Measurements from ENCODE around the gene FANCC.

The FANCC gene

DNA sequence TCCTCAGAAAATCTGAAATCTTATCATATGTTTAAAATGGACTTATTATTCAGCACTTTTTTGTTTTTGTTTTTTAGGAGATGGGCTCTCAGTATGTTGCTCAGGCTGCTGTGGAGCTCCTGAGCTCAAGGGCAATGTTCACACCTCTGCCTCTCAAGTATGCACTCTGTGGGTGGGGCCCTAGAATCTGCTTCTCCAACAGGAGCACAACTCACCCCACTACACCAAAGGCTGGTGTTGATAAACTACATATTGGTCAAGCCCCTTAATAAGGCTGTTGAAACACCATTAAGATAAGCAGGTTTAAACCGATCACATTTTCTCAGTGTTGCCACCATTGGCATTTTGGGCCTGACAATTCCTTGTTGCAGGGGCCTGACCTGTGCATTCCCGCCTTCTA, 131.6 kb downstream of the FANCC start:
- no peak for DNase-seq

DNA sequence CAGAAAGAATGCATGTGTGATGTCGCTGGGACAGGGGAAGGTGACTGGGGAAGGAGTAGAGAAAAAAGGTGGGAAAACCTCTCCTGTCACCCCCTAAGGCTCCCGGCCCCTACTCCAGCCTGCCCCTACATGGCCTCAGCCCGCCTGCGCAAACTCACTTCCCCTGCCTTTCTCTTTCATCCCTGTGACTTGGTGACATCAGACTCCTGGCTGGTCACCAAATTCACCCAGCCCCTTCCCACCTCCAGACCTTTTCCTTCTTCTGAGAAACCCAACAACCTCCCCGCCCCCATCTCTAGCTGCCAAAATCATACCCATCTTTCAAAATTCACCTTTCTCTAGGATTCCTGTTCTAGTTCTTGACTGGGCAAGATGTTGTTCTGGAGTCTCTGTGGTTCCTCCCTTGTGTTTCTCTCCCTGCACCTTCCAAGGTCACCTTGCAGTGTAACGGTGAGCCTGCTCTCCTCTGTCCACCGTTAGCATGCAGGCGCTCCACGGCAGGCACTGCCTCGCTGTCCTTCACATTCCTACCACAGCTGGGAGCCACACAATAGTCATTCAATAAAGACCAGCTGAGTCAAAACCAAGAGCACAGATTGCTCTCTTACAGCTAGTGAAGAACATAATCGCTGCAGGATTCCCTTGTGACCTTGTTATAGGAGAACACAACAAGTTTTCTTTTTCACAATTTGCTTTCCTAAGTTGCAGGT, 134.5 kb downstream of the FANCC start:
- no peak for DNase-seq

DNA sequence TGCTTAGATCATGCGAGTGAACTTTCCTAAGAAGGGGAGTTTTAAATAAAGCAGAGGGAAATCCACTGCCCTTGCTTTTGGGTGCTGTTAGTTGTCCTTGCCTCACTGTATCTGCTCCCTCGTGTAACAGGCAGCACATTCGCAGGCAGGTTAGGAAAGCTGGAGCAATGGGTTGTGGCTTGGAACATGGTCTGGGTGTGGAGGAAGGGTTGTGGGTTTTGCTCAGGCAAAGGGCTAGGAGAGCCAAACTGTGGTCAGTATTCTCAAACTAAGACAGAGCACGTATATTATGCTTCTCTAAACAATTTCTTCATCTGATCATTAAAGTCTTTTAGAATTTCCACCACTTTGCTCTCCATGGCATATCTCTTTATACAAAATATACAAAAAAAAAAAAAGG, 135.7 kb downstream of the FANCC start:
- DNase-seq: no peak

- DNase-seq: no peak
Measured at GRCh38 chr9:95181226-95181818, 136.2 kb downstream of the FANCC start.

- no peak for DNase-seq
Measured at GRCh38 chr9:95177617-95178016, 139.9 kb downstream of the FANCC start.

DNA sequence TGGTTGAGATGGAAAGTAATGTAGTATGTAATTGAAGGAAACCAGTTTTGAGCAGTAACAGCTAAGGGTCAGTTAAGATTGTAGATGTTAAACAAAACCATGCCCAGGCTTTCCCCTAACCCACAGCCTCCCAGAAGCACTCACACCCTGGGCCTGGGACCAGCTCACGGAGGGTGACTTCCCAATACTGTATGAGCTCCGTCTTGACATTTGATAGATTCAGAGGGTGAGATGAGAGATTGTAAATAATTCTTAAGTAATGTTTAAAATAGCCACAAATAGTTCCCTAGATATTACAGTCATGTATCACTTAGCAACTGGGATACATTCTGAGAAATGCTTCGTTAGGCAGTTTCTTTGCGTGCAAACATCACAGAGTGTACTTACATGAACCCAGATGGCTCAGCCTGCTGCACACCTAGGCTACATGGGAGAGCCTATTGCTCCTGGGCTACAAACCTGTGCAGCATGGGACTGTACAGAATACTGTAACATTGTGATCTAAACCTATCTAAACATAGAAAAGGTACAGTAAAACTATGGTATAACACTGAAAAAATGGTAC, 140.7 kb downstream of the FANCC start:
- no peak for DNase-seq

DNA sequence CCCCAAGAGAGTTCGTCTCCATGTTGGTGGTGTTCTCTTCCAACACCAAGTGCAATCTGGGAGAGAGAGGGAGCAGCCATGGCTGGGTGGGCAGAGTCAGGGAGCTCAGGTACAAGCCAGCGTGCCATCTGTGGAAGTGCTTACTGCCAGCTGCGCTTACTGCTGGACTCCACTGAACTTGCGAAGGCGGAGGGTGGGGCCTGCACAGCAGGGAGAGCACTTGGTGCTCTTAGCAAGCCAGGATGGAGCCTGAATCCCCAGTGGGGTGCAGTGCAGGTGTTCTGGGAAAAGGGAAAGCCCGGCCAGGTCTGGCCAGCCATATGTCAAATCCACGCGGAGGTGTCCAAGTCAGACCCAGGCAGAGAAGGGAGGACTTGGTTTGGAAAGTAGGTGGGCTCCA, 142.0 kb downstream of the FANCC start:
- no peak for DNase-seq

- DNase-seq: no peak
Measured at GRCh38 chr9:95174038-95174437, 143.5 kb downstream of the FANCC start.

GRCh38 chr9:95171596-95171995, 145.9 kb downstream of the FANCC start:
- no peak for DNase-seq

- peak; percentile 65 for DNase-seq
Measured at GRCh38 chr9:95171001-95171400, 146.5 kb downstream of the FANCC start.

GRCh38 chr9:95167998-95168397, 149.5 kb downstream of the FANCC start:
- peak; percentile 56 for DNase-seq

DNA sequence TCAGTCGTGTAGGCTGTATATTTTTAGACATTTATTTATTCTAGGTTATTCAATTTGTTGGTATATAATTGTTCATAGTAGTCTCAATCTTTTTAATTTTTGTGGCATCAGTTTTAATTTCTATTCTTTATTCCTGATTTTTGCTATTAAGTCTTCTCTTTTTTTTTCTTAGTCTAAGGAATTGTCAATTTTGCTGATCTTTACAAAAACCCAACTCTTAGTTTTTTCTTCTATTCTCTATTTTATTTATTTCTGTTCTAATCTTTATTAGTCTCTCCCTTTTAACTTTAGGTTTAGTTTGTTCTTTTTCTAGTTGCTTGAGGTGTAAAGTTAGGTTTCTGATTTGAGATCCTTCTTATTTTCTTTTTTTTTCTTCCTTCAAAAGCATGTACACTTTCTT, 152.5 kb downstream of the FANCC start:
- no peak for DNase-seq

DNA sequence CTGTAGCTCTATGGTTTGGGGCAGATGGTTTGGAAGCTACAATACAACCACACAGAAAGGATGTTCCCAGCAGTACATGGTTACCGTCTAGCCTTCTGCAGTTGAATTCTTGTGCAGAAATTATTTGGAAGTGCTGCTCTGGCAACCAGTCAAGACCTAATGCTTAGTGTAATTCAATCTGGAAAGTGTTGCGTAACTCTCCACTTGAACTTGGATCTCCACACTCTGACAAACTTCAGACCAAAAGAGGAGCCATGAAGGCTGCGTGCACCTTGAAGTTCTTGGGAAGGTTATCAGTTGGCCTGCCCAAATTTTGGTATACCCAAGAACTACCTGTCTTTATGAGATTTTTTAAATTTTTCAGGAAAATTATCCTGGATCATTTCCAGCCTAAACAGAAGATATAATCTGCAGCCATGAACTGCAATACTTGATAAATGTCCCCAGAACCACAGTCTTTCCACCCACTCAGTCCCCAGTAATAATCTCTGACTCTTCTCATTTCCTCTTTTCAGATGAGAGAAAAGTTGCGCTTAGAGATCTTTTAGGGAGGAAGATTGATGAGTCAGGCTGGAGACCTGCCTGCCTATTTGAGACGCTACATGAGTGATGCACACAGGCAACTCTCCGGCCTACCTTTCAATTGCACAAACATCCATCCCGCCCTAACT, 159.9 kb downstream of the FANCC start:
- DNase-seq: no peak

- no peak for DNase-seq
Measured at GRCh38 chr9:95156074-95156473, 161.4 kb downstream of the FANCC start.

DNA sequence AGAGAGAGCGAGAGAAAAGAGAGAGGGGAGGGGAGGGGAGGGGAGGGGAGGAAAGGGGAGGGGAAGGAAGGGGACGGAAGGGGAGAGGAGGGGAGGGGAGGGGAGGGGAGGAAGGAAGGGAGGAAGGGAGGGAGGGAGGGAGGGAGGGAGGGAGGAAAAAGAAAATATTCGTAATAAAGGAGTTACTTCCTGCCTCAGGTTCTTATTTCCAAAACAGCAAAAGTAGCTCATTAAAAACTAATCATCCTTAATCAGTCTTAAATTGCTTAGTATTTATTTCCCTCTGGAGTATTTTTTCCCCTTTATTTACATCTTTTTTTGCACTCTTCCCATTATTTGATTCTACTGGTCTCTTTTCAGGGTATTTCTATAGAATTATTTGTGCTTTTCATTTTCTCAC, 162.3 kb downstream of the FANCC start:
- DNase-seq: no peak

DNA sequence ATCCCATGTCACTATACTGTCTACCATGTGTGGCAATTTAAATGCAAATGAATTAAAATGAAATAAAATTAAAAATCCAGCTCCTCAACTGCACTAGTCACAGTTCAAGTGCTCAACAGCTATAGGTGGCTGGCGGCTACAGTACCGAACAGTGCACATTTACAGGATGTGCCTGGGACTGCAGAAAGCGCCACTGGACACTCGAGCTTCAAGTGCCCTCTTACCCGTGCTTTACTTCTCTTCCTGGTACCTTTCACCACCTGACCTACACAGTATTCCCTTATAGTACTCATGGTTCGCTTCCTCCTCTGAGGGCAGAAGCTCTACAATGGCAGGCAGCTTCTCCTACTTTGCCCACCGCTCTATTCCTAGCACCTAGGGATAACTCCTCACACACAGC, 166.6 kb downstream of the FANCC start:
- DNase-seq: peak; percentile 94

DNA sequence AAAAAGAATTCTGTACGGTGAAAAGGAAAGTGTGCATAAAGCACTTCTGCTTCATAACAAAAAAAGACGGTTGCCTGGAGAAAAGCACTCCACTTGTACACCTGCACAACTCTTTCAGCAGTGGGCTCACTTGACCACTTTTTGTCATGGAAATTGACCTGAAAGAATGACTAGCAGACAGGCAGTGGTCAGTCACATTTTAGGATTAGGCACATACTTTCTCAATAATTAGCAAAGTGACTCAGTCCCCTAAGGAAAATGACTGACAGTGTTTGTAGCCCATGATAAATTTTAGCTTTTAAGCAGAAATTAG, 169.3 kb downstream of the FANCC start:
- no peak for DNase-seq

DNA sequence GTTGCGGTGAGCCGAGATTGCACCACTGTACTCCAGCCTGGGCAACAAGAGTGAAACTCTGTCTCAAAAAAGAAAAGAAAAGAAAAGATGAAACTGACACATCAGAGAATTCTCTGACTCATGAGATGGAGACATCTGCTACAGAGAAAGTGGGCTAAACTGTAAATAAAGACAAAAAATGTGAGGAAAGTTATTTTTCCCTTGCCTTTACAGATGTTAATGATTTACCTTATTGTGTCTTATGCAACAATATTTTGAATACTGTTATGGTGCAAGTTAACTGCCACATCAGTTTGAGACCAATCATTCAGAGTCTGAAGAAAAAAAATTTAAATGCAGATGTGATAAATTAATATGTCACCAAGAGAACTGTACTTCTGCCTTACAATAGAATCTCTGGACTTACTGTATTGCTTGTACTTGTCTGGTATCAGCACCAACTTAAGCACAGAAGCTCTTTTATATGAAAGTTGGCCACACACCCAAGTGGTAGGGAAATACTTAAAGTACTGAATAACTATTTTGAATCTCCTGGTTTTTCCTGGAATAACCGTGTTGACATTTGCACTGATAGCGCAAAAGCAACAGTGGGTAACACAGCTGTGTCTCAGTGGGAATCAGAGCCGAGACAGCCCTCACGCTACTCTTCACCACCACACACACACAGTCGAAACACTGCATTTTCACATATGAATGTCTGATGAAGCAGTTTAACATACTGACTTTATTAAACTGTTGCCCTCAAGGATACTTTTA, 169.9 kb downstream of the FANCC start:
- DNase-seq: no peak

DNA sequence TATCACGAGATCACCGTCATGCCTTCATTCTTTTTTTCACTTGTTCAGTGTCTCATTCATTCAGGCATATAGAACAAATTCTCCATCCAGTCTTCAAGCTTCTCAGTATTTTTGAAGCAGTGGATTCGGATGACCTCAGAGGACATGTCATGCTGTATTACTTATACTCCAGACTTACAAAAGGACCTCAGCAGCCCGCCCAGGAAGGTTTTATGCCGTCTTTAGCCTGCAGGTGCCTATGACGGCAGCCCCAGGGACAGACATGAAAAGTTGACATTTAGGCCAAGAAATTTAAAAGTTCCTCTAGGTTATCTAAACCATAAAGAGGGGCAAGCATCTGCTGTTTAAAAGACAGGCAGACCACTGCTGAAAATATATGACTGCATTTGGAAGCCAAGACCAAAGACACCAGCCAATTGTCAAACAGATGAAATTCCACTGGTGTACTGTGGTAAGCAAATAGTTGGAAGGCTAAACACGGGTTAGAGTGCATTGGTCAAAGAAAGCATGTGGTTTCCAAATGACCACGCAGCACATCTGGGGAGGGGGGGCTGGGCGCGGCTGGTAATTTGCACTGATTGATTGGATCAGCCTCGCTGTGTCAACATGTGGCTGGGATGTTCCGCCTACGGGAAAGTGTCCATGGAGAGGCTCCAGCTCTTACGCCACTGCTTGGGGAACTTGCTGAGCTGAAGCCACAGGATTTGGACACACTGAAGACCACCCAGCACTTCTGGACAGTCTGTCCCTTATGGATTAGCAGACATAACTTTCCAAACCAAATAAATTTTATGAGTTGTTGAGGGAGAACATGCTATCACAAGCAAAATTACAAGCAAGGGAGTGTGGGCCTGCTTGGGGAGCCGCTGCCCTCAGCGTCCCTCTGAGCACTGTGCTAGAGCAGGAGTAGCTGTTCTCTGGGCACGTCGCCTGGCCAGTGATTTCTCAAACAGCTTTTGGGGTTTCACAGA, 173.6 kb downstream of the FANCC start:
- no peak for DNase-seq

DNA sequence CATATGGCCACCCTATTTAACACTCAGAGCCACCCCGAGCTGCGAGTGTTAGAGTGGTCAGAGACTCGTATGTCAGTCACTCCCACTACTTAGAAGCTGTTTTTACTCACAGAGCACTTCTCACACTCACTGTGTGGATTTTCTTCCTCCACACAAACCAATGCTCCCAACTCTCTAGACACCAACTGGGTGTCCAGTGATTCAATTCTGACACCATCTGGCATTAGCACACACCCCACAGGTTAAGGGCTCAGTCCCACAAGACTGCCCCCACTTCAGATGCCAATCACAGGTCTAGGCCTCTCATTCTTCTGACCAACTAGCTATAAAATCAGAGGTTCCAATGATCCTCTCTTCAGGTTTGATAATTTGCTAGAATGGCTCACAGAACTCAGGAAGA, 174.8 kb downstream of the FANCC start:
- DNase-seq: no peak

DNA sequence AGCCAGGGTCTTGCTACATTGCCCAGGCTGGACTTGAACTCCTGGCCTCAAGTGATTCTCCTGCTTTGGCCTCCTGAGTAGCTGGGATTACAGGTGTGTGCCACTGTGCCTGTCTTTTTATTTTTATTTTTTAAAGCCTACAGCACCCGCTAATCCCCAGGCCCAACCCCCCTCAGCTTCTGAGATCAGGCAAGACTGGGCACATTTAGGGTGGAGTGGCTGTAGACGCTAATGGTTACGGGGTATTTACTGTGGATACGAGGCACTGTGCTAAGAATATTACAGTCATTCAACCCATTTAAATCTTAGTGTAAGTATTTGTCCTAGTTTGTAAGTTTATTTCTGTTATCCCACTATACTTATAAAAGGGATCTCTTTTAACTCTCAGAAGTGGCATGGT, 175.2 kb downstream of the FANCC start:
- DNase-seq: no peak

- no peak for DNase-seq
Measured at GRCh38 chr9:95140821-95141220, 176.7 kb downstream of the FANCC start.

Data from NCI-H2029 (cell line).